Activated T-cell treated with anti-CD3 and anti-CD28 coated beads, Interleukin-2, amount 50 U/mL, for 4 hours (primary cell): ENCODE measurements around the gene FOXK1. TPM values are rescaled to one million over a fixed set of nuclear protein-coding genes. Genes with fewer than 3 reads are reported as not detected.

Source experiments
- ATAC-seq, 2 donors: fragments of 200-7000 bp; cut with Tn5 transposase; one replicate each; pipeline ENCODE4 v1.10.0; 2021
- DNase-seq: peaks from one replicate; pipeline ENCODE4 v3.0.0-alpha.2; 2020
- H3K27me3 Mint-ChIP-seq: one replicate; pipeline ENCODE4 v1.8.0; 2021; ENCODE audit warnings: low read depth, mixed read lengths
- H3K36me3 Mint-ChIP-seq: one replicate; pipeline ENCODE4 v1.8.0; 2022; ENCODE audit warnings: mixed read lengths; ENCODE audit not compliant: insufficient read depth
- H3K4me1 Mint-ChIP-seq: one replicate; pipeline ENCODE4 v1.8.0; 2021; ENCODE audit warnings: low read depth, mixed read lengths
- H3K4me3 Mint-ChIP-seq: one replicate; pipeline ENCODE4 v1.8.0; 2021; ENCODE audit warnings: mild to moderate bottlenecking, moderate library complexity, mixed read lengths
- H3K9me3 Mint-ChIP-seq: one replicate; pipeline ENCODE4 v1.8.0; 2021; ENCODE audit warnings: mixed read lengths
- total RNA-seq, 3 donors: library from RNA; stranded (reverse); gene quantifications; one replicate each; pipeline ENCODE4 v1.2.1, GENCODE V29; 2021

Gene FOXK1
- total RNA-seq, 3 donors from 2014 or later = 46.6 to 47.9 (median 46.8) TPM

DNA sequence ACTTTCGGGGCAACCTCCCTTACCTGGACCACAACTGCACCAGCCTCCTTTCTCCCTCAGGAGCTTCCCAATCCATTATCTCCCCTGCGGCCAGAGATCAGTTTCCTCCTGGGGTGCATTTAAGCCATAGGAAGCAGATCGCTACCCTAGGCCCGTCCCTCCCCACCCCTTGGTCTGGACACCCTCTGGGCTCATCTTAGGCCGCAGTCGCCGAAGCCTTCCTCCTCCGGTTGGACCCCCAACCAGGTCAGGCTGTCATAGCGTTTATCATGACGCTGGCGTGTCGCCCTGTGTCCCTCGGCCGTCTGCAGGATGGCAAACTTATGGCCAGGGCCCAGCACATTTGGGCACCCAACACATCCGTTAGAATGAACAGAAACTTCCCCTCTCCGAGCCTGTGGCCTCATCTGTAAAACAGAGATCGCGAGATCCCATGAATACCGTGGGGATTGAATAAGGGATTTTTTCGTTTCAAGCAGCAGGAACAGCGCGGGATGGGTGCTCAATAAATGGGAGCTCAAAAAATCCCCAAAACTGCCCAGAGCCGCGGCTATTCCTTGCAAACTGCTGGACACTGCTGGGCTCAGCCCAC lies 92.7 kb downstream of the FOXK1 start:
- H3K4me1 Mint-ChIP-seq = peaks cover 41% of the 10 kb centered on the region
- DNase-seq (no peak), ATAC-seq (peak; percentile 8 to 9)
- H3K36me3 Mint-ChIP-seq = peaks cover 11% of the 10 kb centered on the region
- no peaks in the 10 kb centered on the region for H3K27me3 Mint-ChIP-seq
- no peaks in the 10 kb centered on the region for H3K9me3 Mint-ChIP-seq
- H3K4me3 Mint-ChIP-seq = peak overlapping the region; percentile 98

DNA sequence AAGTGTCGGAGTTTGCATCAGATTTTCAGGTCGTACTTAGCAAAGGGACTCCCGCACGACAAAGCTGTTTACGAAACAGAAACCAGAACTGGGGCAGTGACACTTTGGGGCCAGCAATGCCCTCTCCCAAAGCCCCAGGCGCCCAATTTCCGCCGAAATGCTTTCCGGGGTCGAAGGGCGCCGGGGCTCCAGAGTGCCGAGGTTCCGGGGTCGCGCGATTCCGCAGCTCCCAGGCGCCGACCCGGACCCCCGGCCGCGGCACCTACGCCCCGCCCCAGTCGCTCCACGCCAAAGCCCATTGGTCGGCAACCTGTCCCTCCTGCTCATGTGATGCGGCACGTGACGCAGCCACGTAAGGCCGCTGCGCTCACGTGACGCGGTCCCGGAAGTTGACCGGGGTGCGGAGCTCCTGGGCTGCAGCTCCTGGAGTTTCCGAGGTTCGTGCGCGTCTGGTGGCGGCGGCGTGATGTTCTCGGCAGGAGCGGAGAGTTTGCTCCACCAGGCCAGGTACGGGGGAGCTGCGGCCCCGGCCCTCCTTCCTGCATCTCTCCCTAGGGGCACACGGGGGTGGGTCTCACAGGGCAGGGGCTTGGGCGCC lies 93.3 kb downstream of the FOXK1 start, which contains the start of gene AP5Z1:
Gene AP5Z1 (plus strand): TSS at position 374 of the 598 bp plus-strand sequence. CDS start 93 bp downstream, at position 467.
- DNase-seq = peak; percentile 91
- H3K9me3 Mint-ChIP-seq = no peaks in the 10 kb centered on the region
- H3K4me1 Mint-ChIP-seq = peaks cover 41% of the 10 kb centered on the region
- peak within 1 kb of the TSS; percentile 98 for H3K4me3 Mint-ChIP-seq
- ATAC-seq = peak; percentile 92
- peaks cover 11% of the 10 kb centered on the region for H3K36me3 Mint-ChIP-seq
- no peaks in the 10 kb centered on the region for H3K27me3 Mint-ChIP-seq

DNA sequence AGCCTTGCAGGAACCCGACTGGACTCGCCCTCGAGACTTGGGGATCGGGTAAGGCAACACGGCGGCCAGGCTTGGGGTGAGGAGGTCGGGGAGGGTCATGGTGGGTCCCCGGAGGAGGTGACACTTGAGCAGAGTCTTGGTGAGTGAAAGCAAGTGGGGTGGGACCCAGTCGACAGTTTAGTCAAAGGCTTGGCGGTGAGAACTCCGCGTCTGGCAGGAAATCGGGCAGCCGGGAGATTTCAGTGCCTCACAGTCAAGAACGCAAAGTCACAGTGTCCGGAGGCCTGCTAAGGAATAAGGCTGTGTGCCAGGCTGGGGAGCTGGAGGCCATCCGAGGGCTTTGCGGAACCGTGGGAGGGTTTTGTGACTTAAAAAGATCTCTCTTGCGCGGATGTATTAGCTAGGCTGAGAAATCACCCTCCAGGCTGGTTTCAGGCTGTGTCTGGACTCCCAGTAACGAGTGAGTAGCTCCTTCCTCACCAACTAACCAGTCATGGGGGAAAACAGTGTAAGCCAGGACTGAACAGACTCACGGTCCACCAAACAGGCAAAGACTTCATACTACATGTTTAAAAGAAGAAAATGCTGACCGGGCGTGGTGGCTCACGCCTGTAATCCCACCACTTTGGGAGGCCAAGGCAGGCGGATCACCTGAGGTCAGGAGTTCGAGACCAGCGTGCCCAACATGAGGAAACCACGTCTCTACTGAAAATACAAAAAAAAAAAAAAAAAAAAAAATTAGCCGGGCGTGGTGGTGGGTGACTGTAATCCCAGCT lies 93.9 kb downstream of the FOXK1 start:
- DNase-seq = peak; percentile 32
- Mint-ChIP-seq H3K4me3 (peak overlapping the region; percentile 98), H3K4me1 (peaks cover 41% of the 10 kb centered on the region), H3K9me3 (no peaks in the 10 kb centered on the region), H3K36me3 (peaks cover 9% of the 10 kb centered on the region), H3K27me3 (no peaks in the 10 kb centered on the region)
- peak; percentile 32 to 37 for ATAC-seq

DNA sequence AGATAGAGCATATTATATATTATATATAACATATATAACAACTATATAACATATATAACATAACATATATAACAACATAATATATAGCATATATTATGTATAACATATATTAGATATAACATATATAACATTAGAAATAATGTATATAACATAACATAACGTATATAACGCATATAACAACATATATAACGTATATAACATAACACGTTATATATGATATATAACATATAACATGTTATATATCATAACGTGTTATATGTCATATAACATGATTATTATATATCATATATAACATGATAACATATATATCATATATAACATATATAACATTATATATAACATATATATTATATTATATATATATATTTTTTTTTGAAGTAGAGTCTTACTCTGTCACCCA lies 97.0 kb downstream of the FOXK1 start:
- H3K27me3 Mint-ChIP-seq = no peaks in the 10 kb centered on the region
- DNase-seq = no peak
- H3K4me1 Mint-ChIP-seq = peaks cover 39% of the 10 kb centered on the region
- ATAC-seq = no peak
- H3K4me3 Mint-ChIP-seq = no peak overlapping the region
- H3K36me3 Mint-ChIP-seq = peaks cover 16% of the 10 kb centered on the region
- H3K9me3 Mint-ChIP-seq = no peaks in the 10 kb centered on the region

DNA sequence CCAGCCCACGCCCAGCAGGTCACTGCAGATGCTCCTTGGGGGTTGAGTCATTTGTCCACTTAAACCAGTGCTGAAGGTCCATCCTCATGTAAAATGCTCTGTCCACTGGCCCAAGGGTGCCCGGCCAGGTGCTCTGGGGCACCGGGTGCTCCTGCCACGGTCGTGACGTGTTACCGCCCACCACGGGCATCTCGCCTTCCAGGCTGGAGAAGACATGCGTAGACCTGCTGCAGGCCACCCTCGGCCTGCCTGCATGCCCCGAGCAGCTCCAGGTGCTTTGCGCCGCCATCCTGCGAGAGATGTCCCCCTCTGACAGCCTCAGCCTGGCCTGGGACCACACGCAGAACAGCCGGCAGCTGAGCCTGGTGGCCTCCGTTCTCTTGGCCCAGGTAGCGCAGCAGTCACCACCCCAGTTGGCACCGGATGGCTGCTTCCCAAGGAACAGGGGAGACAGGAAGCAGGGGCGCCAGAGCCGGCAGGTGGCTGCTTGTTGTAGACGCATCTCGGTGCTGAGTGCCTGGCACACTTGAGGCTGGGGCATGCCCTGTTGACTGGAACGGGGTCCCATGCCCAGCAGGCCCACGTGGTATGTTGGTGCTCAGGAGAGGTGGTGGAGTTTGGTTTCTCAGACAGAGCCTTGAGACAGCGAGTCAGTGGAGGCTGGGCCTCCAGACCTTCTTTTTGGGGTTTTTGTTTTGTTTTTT lies 99.4 kb downstream of the FOXK1 start:
- Mint-ChIP-seq H3K4me1 (peaks cover 20% of the 10 kb centered on the region), H3K27me3 (no peaks in the 10 kb centered on the region), H3K36me3 (peaks cover 14% of the 10 kb centered on the region), H3K9me3 (no peaks in the 10 kb centered on the region), H3K4me3 (no peak overlapping the region)
- ATAC-seq (no peak), DNase-seq (no peak)

DNA sequence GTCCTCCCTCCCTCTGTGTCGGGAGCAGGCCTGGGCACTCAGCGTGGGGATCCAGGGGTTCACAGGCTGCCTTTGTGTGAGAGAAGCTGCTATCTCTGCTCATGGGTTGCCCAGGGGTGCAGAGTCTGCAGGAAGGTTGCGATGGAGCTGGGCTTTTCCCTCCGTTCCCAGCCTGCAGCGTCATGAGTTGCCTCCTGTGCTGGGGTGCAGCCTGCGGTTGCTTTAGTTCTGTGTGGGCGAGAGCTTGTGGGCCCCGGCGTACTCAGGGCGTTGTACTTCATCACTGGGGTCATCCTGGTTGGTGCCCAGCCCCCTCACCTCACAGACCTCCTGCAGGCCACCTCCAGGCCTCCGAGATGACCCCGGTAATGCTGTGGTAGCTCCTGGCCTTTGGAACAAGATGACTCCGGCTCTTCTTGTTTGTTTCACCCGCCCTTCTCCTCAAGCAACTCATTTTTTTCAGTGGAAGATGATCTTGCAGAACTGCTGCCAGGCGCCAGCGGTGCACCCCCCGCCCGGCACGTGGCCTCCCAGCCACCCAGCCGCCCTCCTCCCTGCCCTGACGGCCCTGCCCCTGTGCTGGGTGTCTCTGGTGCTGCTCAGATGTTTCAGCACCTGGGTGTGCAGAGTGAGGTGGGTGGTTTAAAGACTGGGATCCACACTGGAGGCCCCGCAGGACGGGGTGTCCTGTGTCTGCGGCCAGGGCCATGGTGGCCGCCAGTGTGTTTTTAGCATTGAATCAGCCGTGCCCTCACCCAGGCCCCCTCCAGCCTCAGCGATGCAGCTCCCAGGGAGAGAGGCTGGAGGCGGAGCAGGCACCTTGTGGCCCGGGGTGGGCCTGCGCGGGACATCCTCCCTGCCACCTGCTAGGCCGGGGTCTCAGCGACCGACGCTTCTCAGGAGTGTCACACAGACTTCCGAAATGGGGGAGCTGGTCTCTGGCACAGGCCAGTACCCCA lies 100.5 kb downstream of the FOXK1 start:
- H3K9me3 Mint-ChIP-seq = no peaks in the 10 kb centered on the region
- peaks cover 12% of the 10 kb centered on the region for H3K4me1 Mint-ChIP-seq
- H3K36me3 Mint-ChIP-seq = peaks cover 14% of the 10 kb centered on the region
- H3K4me3 Mint-ChIP-seq = no peak overlapping the region
- H3K27me3 Mint-ChIP-seq = no peaks in the 10 kb centered on the region
- DNase-seq = no peak
- ATAC-seq = no peak

DNA sequence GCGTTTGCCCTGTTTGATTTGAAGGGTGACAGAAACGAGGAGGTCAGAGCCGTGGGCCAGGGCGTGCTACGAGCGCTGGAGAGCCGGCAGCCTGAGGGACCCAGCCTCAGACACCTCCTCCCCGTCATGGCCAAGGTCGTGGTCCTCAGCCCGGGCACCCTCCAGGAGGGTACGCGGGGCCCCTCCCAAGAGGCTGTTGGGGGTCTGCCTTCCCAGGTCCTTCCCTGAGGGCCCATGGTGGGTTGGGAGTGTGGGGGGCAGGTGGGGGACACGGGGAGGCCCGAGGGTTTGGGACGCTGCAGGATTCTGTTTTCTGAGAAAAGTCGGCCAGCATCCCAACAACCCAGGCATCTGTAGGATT lies 101.2 kb downstream of the FOXK1 start:
- Mint-ChIP-seq H3K4me3 (no peak overlapping the region), H3K4me1 (peaks cover 6% of the 10 kb centered on the region), H3K36me3 (peaks cover 11% of the 10 kb centered on the region), H3K27me3 (no peaks in the 10 kb centered on the region), H3K9me3 (no peaks in the 10 kb centered on the region)
- no peak for ATAC-seq
- no peak for DNase-seq

DNA sequence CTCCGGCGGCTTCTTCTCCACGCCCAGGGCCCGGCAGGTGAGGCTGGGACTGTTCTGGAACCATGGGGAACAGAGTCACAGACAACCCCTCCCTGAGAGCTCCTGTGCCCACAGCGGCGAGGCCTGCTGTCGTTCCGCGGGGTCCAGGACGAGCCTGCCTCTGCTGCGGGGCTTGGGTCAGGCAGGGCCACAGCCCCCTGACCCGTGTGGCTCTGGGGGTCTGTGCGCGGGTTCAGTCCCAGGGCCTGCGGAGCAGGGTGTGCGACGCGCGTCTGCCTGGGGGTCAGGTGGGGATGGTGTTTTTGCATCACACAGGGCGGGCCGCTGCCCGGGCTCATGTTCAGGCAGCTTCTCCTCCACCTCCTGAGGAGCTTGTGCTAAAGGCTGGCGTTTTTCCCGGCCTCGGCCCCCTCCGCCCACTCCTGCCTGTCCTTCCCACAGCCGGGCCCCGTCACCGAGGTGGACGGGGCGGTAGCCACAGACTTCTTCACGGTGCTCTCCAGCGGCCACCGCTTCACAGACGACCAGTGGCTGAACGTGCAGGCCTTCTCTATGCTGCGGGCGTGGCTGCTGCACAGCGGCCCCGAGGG lies 101.8 kb downstream of the FOXK1 start:
- Mint-ChIP-seq H3K9me3 (no peaks in the 10 kb centered on the region), H3K4me1 (peaks cover 3% of the 10 kb centered on the region), H3K36me3 (peaks cover 9% of the 10 kb centered on the region), H3K27me3 (no peaks in the 10 kb centered on the region), H3K4me3 (no peak overlapping the region)
- no peak for ATAC-seq
- DNase-seq = no peak

DNA sequence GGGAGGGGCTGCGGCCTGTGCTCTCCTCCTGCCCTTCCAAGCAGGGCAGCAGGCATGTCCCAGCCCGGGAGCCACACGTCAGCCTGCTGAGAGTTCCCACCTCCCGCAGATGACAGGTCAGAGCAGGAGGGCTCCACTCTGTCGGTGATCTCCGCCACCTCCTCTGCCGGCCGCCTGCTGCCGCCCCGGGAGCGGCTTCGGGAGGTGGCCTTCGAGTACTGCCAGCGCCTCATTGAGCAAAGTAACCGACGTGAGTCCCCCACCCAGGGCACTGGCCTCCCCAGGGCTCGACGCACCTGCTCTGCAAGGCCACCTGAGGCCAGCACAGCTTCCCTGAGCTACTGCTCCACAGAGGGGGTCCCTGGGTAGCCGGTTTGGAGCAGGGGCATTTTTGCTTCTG lies 102.7 kb downstream of the FOXK1 start:
- ATAC-seq (no peak), DNase-seq (no peak)
- Mint-ChIP-seq H3K27me3 (no peaks in the 10 kb centered on the region), H3K36me3 (peaks cover 9% of the 10 kb centered on the region), H3K4me3 (no peak overlapping the region), H3K9me3 (no peaks in the 10 kb centered on the region), H3K4me1 (peaks cover 2% of the 10 kb centered on the region)

DNA sequence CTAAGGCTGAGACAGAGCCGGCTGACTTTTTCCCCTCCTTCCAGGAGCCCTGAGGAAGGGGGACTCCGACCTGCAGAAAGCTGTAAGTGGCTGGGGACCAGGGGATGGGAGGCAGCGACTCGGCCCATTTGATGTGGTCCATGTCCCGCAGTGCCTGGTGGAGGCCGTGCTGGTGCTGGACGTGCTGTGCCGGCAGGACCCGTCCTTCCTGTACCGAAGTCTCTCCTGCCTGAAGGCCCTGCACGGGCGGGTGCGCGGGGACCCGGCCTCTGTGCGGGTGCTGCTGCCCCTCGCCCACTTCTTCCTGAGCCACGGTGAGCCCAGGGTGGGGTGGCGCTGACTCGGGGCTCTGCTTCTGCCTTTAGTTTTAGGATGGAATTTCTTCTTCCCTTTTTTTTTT lies 103.3 kb downstream of the FOXK1 start:
- no peaks in the 10 kb centered on the region for H3K27me3 Mint-ChIP-seq
- H3K9me3 Mint-ChIP-seq = no peaks in the 10 kb centered on the region

DNA sequence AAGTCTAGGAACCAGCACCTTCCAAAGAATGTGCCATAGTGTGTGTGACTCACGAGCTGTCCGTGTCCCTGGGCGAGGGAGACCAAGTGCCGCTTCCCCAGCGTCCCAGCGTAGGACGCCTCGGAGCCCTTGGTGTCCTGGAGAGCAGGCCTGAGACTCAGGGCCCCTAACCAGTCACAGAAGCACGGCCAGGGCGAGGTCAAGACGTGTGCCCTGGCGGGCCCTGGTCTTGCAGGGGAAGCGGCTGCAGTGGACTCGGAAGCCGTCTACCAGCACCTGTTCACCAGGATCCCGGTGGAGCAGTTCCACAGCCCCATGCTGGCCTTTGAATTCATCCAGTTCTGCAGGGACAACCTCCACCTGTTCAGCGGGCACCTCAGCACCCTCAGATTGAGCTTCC lies 103.9 kb downstream of the FOXK1 start:
- Mint-ChIP-seq H3K9me3 (no peaks in the 10 kb centered on the region), H3K36me3 (peaks cover 13% of the 10 kb centered on the region)
- DNase-seq = no peak

More for the DNA sequence above, 103.3 kb downstream of the FOXK1 start:
- H3K4me1 Mint-ChIP-seq = peaks cover 2% of the 10 kb centered on the region
- peaks cover 13% of the 10 kb centered on the region for H3K36me3 Mint-ChIP-seq
- H3K4me3 Mint-ChIP-seq = no peak overlapping the region
- ATAC-seq (no peak), DNase-seq (no peak)

DNA sequence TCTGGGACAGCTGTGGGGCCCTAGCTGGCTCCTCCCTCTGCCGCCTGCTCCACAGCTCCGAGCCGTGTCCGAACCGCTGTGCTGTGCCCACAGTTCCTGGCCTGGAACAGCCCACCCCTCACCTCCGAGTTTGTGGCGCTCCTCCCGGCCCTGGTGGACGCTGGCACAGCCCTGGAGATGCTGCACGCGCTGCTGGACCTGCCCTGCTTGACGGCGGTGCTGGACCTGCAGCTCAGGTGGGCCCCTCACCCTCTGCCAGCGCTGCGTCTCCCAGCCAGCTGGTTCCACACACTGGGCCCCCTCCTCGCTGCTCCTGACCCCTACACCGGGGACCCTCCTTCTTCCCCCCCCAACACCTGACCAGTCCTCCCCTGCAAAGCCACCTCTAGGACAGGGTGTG lies 105.4 kb downstream of the FOXK1 start:
- DNase-seq (no peak), ATAC-seq (no peak)
- Mint-ChIP-seq H3K27me3 (no peaks in the 10 kb centered on the region), H3K4me3 (no peak overlapping the region), H3K4me1 (peaks cover 4% of the 10 kb centered on the region), H3K36me3 (peaks cover 10% of the 10 kb centered on the region), H3K9me3 (no peaks in the 10 kb centered on the region)

More for the DNA sequence above, 103.9 kb downstream of the FOXK1 start:
- no peak overlapping the region for H3K4me3 Mint-ChIP-seq
- no peaks in the 10 kb centered on the region for H3K4me1 Mint-ChIP-seq
- no peak for ATAC-seq
- no peaks in the 10 kb centered on the region for H3K27me3 Mint-ChIP-seq

DNA sequence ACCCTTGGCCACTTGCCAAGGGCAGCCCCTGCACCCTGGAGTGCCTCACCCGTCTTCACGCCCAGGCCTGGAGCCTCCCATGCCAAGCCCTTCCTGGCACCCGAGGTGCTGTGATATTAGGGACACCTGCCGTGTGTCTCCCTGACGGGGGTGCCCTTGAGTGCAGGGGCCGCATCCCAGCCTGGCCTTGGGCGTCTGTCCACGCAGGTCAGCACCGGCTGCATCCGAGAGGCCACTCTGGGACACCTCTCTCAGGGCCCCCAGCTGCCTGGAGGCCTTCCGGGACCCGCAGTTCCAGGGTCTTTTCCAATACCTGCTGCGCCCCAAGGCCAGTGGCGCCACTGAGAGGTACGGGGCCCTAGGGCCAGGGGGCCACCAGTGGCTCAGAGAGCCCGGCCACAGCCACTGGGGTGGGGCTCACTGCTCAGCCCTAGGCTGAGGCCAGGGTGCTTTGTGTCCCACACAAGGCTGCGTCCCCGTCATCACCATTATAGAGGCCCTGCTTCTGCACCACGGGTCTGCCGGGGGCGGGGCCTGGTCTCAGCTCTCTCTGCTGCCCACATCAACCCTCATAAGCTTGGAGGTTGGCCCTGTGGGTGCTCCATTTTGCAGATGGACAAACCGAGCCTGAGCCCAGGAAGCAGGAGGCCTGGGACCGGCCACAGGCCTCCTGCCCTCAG lies 106.0 kb downstream of the FOXK1 start:
- ATAC-seq (no peak), DNase-seq (no peak)
- H3K27me3 Mint-ChIP-seq = no peaks in the 10 kb centered on the region
- peaks cover 4% of the 10 kb centered on the region for H3K4me1 Mint-ChIP-seq
- H3K4me3 Mint-ChIP-seq = no peak overlapping the region
- peaks cover 10% of the 10 kb centered on the region for H3K36me3 Mint-ChIP-seq
- H3K9me3 Mint-ChIP-seq = no peaks in the 10 kb centered on the region
